K562 (cell line): ENCODE measurements around the gene RALGPS1.

Source experiments
- GABPB1 ChIP-seq: sonication (generic); formaldehyde crosslinking; IDR thresholded peaks from 2 replicates; pipeline ENCODE4 v1.8.0; 2022; ENCODE audit warnings: mild to moderate bottlenecking, missing genetic modification reagents
- MAX ChIP-seq: sonication (generic); formaldehyde crosslinking; IDR thresholded peaks from 2 replicates; pipeline ENCODE4 v1.9.0; 2022; ENCODE audit warnings: mild to moderate bottlenecking, missing genetic modification reagents
- RNF219 ChIP-seq: fragments of 250-450 bp; sonication (Bioruptor Pico); IDR thresholded peaks from 2 replicates; pipeline ENCODE4 v1.5.0; 2022; ENCODE audit warnings: mild to moderate bottlenecking

- TF ChIP-seq RNF219 (CRISPR knock-in tag) (no peak), GABPB1 (CRISPR knock-in tag) (no peak), MAX (CRISPR knock-in tag) (no peak)
These were observed 257.6 kb downstream of the RALGPS1 start for GRCh38 chr9:127172066-127172707.
